ENCODE measurements around the gene MEGF6. TPM values are rescaled to one million over a fixed set of nuclear protein-coding genes. Genes with fewer than 3 reads are reported as not detected.

MEGF6 gene
- total and polyA plus RNA-seq, 2 donors (not counting 1 experiment from before 2014, with no cell fraction given): 43.2 to 77.3 TPM

DNA sequence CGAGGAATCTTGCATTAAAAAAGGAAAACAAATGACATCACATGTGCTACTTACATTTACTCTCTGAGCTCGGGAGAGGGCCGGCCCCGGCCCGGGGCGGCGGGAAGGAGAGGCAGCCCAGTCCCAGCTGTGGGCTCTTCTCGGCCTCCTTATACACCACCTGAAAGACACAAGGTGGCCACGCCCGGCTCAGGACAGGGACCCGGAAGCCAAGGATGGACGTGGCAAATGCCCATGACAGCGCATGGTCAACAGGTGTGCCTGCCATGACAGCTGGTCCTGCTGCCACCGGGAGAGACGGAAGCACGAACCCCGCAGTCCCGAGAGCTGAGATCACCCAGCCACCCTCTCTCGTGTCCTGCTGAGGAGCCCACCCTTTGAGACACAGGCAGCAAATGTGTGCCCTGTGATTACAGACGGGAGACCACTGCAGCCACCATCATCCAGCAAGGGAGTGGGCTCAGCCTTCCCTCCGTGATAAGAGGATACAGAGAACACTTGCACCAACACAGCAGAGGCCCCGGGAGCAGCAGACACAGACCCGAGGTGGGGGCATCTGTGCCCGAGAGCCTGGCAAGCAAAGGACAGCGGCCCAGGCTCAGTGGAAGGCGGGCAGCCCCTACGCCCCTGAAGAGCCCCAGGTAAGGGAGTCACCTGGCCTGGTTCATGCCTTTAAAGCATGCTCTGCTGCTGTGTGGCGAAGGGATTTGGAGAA, 22.2 kb upstream of the MEGF6 start:
- WGBS (ENCODE audit: insufficient coverage): over 99% methylated on average over 28 of the region's 28 CpGs
- Histone ChIP-seq H3K36me3 (replicated peaks in 1 of 2; ENCODE audit: control extremely low read depth in 1 of 2, control insufficient read depth in 1 of 2, extremely low read depth in 1 of 2, insufficient read depth in 2 of 2, low read length in 1 of 2) (peaks cover 0 to 80% of the 10 kb centered on the region in 2 experiments), H3K79me2 (ENCODE audit: control insufficient read depth, insufficient read depth, low read length) (no peaks in the 10 kb centered on the region), H2AFZ (ENCODE audit: insufficient read depth, low read depth, low read length, poor library complexity, severe bottlenecking) (no peak overlapping the region), H3K9ac (ENCODE audit: low read length) (no peak overlapping the region), H3K4me2 (replicated peaks; ENCODE audit: low read depth, low read length, poor library complexity, severe bottlenecking) (no peak overlapping the region), H3K4me3 (ENCODE audit: control extremely low read depth in 1 of 5, extremely low read depth in 1 of 5, insufficient read depth in 1 of 5, low read depth in 2 of 5, low read length in 4 of 5) (no peak overlapping the region), H3K27ac (ENCODE audit: low read length in 2 of 2) (no peak overlapping the region), H3K27me3 (replicated peaks in 1 of 4; ENCODE audit: control extremely low read depth in 1 of 4, control insufficient read depth in 3 of 4, insufficient read depth in 4 of 4, low read length in 3 of 4) (no peaks in the 10 kb centered on the region), H3K9me3 (ENCODE audit: control extremely low read depth in 1 of 3, control insufficient read depth in 2 of 3, insufficient read depth in 1 of 3, low read length in 2 of 3) (no peaks in the 10 kb centered on the region), H4K20me1 (ENCODE audit: control insufficient read depth, insufficient read depth, low read length, poor library complexity, severe bottlenecking) (no peaks in the 10 kb centered on the region), H3K4me1 (ENCODE audit: control insufficient read depth in 2 of 2, insufficient read depth in 2 of 2, low read length in 2 of 2) (peaks cover 0 to 4% of the 10 kb centered on the region in 2 donors)
- Mint-ChIP-seq H3K27ac (no peak overlapping the region), H3K4me1 (peaks cover 7% of the 10 kb centered on the region), H3K27me3 (no peaks in the 10 kb centered on the region), H3K9me3 (ENCODE audit: insufficient read depth) (no peaks in the 10 kb centered on the region), H3K4me3 (no peak overlapping the region)
- intact Hi-C loops (cut with micrococcal nuclease): no loop called here
- ChIA-PET POLR2A (no interaction called here), CTCF (interaction anchor here (2.0 kb wide), 1 partner anchor 14 kb away, joined by 7 read pairs; no protein-coding TSS in a partner anchor)
- DNase-seq: no peak
- TF ChIP-seq, protein P1, sequence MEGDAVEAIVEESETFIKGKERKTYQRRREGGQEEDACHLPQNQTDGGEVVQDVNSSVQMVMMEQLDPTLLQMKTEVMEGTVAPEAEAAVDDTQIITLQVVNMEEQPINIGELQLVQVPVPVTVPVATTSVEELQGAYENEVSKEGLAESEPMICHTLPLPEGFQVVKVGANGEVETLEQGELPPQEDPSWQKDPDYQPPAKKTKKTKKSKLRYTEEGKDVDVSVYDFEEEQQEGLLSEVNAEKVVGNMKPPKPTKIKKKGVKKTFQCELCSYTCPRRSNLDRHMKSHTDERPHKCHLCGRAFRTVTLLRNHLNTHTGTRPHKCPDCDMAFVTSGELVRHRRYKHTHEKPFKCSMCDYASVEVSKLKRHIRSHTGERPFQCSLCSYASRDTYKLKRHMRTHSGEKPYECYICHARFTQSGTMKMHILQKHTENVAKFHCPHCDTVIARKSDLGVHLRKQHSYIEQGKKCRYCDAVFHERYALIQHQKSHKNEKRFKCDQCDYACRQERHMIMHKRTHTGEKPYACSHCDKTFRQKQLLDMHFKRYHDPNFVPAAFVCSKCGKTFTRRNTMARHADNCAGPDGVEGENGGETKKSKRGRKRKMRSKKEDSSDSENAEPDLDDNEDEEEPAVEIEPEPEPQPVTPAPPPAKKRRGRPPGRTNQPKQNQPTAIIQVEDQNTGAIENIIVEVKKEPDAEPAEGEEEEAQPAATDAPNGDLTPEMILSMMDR (IDR thresholded peaks at IDR 0.05): no peak
- no peak for TF ChIP-seq EZH2 (IDR thresholded peaks at IDR 0.05; ENCODE audit: borderline replicate concordance, insufficient read depth, low read depth, low read length, poor library complexity, severe bottlenecking)
- ATAC-seq (ENCODE audit: low read depth): no peak

DNA sequence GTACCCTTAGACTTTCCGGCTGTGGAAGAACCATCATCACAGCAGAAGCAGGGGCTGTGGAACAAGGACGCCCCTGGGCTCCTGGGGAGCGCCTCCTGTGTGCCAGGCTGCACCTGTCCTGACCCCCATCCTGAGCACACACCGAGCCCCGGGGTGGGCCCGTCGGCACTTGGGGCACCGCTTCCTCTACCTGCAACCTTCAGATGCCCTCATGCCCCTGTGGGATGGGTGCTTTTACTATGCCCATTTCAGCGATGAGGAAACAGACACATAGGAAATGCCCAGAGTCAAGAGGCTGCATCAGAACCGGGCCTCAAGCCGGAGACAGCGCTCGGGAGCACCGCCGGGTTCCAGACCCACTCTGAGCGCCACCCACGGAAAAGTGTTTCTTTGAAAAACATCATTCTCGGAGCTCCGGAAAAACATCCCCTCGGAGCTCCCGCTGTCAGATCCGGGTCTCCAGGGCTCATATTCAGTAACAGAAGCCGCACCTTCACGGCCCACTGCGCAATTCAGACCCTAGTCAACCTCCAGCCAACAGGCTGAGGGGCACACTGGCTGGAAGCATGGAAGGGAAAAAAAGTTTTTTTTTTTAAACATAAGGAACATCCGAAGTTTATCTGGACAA, 21.5 kb upstream of the MEGF6 start:
- no peak overlapping the region for H3K4me2 ChIP-seq (replicated peaks; ENCODE audit: low read depth, low read length, poor library complexity, severe bottlenecking)
- H2AFZ ChIP-seq (ENCODE audit: insufficient read depth, low read depth, low read length, poor library complexity, severe bottlenecking): no peak overlapping the region
- H4K20me1 ChIP-seq (ENCODE audit: control insufficient read depth, insufficient read depth, low read length, poor library complexity, severe bottlenecking): no peaks in the 10 kb centered on the region
- no peak overlapping the region for H3K4me3 Mint-ChIP-seq
- peaks cover 0 to 4% of the 10 kb centered on the region in 2 donors for H3K4me1 ChIP-seq (ENCODE audit: control insufficient read depth in 2 of 2, insufficient read depth in 2 of 2, low read length in 2 of 2)
- H3K4me3 ChIP-seq (ENCODE audit: control extremely low read depth in 1 of 5, extremely low read depth in 1 of 5, insufficient read depth in 1 of 5, low read depth in 2 of 5, low read length in 4 of 5): no peak overlapping the region
- H3K36me3 ChIP-seq (replicated peaks in 1 of 2; ENCODE audit: control extremely low read depth in 1 of 2, control insufficient read depth in 1 of 2, extremely low read depth in 1 of 2, insufficient read depth in 2 of 2, low read length in 1 of 2): peaks cover 0 to 80% of the 10 kb centered on the region in 2 experiments
- TF ChIP-seq EZH2 (IDR thresholded peaks at IDR 0.05; ENCODE audit: borderline replicate concordance, insufficient read depth, low read depth, low read length, poor library complexity, severe bottlenecking): no peak
- TF ChIP-seq, protein P1 (IDR thresholded peaks at IDR 0.05): no peak
- H3K27me3 Mint-ChIP-seq: no peaks in the 10 kb centered on the region
- no peak for ATAC-seq (ENCODE audit: low read depth)
- 96% methylated on average over 26 of the region's 26 CpGs for WGBS (ENCODE audit: insufficient coverage)
- no peak overlapping the region for H3K27ac ChIP-seq (ENCODE audit: low read length in 2 of 2)
- H3K79me2 ChIP-seq (ENCODE audit: control insufficient read depth, insufficient read depth, low read length): no peaks in the 10 kb centered on the region
- no peak overlapping the region for H3K27ac Mint-ChIP-seq
- H3K9me3 ChIP-seq (ENCODE audit: control extremely low read depth in 1 of 3, control insufficient read depth in 2 of 3, insufficient read depth in 1 of 3, low read length in 2 of 3): no peaks in the 10 kb centered on the region
- intact Hi-C loops (cut with micrococcal nuclease): no loop called here
- ChIA-PET CTCF (interaction anchor here (1.3 to 2.0 kb wide), 2 partner anchors 13 to 33 kb away, joined by 3 to 7 read pairs; no protein-coding TSS in a partner anchor), POLR2A (no interaction called here)
- no peak for DNase-seq
- no peaks in the 10 kb centered on the region for H3K9me3 Mint-ChIP-seq (ENCODE audit: insufficient read depth)
- peaks cover 7% of the 10 kb centered on the region for H3K4me1 Mint-ChIP-seq
- no peak overlapping the region for H3K9ac ChIP-seq (ENCODE audit: low read length)
- H3K27me3 ChIP-seq (replicated peaks in 1 of 4; ENCODE audit: control extremely low read depth in 1 of 4, control insufficient read depth in 3 of 4, insufficient read depth in 4 of 4, low read length in 3 of 4): no peaks in the 10 kb centered on the region
